ENCODE measurements around the gene PIP5K1B.

DNA sequence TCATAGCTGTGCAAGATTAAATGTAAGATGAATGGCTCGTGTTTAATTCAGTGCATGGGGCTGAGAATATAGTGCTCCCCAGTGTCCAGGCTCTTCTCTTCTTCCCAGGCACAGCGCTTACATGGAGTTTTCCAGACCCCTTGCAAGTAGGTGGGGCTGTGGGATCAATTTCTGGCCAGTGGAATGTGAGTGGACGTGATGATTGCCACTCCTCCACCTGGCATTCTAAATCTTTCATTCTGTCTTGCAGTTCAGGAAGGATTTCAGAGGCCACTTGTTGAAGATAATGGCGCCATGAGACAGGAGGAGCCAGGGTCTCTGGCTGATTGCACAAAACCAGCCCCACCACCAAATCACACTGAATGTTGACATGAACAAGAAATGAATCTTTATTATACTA is 7.2 kb upstream of the PIP5K1B start:
- TF ChIP-seq EZH2 (IDR thresholded peaks at IDR 0.05; ENCODE audit: borderline replicate concordance), result no peak
- TF ChIP-seq, protein P1, sequence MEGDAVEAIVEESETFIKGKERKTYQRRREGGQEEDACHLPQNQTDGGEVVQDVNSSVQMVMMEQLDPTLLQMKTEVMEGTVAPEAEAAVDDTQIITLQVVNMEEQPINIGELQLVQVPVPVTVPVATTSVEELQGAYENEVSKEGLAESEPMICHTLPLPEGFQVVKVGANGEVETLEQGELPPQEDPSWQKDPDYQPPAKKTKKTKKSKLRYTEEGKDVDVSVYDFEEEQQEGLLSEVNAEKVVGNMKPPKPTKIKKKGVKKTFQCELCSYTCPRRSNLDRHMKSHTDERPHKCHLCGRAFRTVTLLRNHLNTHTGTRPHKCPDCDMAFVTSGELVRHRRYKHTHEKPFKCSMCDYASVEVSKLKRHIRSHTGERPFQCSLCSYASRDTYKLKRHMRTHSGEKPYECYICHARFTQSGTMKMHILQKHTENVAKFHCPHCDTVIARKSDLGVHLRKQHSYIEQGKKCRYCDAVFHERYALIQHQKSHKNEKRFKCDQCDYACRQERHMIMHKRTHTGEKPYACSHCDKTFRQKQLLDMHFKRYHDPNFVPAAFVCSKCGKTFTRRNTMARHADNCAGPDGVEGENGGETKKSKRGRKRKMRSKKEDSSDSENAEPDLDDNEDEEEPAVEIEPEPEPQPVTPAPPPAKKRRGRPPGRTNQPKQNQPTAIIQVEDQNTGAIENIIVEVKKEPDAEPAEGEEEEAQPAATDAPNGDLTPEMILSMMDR (IDR thresholded peaks at IDR 0.05; ENCODE audit: poor library complexity), result no peak

Data from hepatocyte (in vitro differentiated cells).